Testis (tissue), 2 donors: ENCODE measurements around the gene RMI1.

ENCODE experiments used
- POLR2A ChIP-seq: fragments of 450-650 bp; IDR thresholded peaks from one replicate; pipeline ENCODE4 v1.6.1; 2017; ENCODE audit warnings: antibody characterized with exemption, mild to moderate bottlenecking, moderate library complexity
- TF ChIP-seq, protein P1 (sequence below), 3 experiments: fragments of 450-650 bp in 2 of 3; fragments of 200-600 bp in 1 of 3; sonication (generic) in 1 of 3; IDR thresholded peaks; one replicate each; pipeline ENCODE4 v1.5.1; 2016 to 2019; ENCODE audit warnings: antibody characterized with exemption in 3 of 3, mild to moderate bottlenecking in 2 of 3, moderate library complexity in 1 of 3

DNA sequence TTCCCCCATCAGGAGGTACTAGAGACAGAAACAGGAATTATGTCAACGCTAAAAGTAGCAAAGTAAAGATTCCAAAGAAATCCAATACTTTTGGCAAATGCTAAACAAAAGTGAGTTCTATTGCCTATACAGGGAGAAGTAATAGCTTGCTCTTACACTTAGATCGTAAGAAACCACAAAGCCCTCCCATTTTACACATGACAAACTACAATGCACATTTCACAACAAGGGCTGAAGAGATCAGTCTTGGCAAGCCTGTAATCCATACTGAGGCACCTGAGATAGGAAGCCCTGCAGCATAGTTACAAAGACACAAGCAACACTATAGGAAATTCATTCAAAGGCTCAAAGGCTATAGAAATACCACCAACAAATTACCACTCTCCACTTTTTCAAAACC is 8.3 kb upstream of the RMI1 start:
- TF ChIP-seq, protein P1, sequence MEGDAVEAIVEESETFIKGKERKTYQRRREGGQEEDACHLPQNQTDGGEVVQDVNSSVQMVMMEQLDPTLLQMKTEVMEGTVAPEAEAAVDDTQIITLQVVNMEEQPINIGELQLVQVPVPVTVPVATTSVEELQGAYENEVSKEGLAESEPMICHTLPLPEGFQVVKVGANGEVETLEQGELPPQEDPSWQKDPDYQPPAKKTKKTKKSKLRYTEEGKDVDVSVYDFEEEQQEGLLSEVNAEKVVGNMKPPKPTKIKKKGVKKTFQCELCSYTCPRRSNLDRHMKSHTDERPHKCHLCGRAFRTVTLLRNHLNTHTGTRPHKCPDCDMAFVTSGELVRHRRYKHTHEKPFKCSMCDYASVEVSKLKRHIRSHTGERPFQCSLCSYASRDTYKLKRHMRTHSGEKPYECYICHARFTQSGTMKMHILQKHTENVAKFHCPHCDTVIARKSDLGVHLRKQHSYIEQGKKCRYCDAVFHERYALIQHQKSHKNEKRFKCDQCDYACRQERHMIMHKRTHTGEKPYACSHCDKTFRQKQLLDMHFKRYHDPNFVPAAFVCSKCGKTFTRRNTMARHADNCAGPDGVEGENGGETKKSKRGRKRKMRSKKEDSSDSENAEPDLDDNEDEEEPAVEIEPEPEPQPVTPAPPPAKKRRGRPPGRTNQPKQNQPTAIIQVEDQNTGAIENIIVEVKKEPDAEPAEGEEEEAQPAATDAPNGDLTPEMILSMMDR (IDR thresholded peaks at IDR 0.05): no peak
- TF ChIP-seq POLR2A: no peak
